Upper lobe of left lung (tissue), 6 donors: ENCODE data around the gene TMEM184B. TPM values are rescaled to one million over a fixed set of nuclear protein-coding genes. Genes with fewer than 3 reads are reported as not detected.

Experiments
- ATAC-seq, 2 donors: fragments of 200-7000 bp; cut with Tn5 transposase; one replicate each; pipeline ENCODE4 v1.9.1; 2022; ENCODE audit warnings: mild to moderate bottlenecking in 2 of 2, moderate library complexity in 2 of 2; ENCODE audit not compliant: low FRiP score in 2 of 2
- DNase-seq, 2 donors: peaks; one replicate each; pipeline ENCODE4 v3.0.0-alpha.2; 2019 to 2020
- H3K27ac ChIP-seq, 4 donors: fragments of 200-600 bp; sonication (generic); one replicate each; pipeline ENCODE4 v1.5.1; 2016 to 2019
- H3K27me3 ChIP-seq, 4 donors: fragments of 200-600 bp; sonication (generic); one replicate each; pipeline ENCODE4 v1.5.1; 2017 to 2019
- H3K36me3 ChIP-seq, 4 donors: fragments of 200-600 bp; sonication (generic); one replicate each; pipeline ENCODE4 v1.5.1; 2016 to 2019
- H3K4me1 ChIP-seq, 4 donors: fragments of 200-600 bp; sonication (generic); one replicate each; pipeline ENCODE4 v1.5.1; 2018 to 2019
- H3K4me3 ChIP-seq, 4 donors: fragments of 200-600 bp; sonication (generic); one replicate each; pipeline ENCODE4 v1.5.1; 2017 to 2019; ENCODE audit warnings: mild to moderate bottlenecking in 2 of 4, moderate library complexity in 1 of 4
- H3K9me3 ChIP-seq, 4 donors: fragments of 200-600 bp; sonication (generic); one replicate each; pipeline ENCODE4 v1.5.1; 2018 to 2019
- EP300 ChIP-seq, 4 donors: sonication (generic); formaldehyde crosslinking; IDR thresholded peaks; one replicate each; pipeline ENCODE4 v1.5.1; 2017; ENCODE audit warnings: antibody characterized with exemption in 4 of 4, control low read depth in 2 of 4
- POLR2A ChIP-seq, 4 donors: fragments of 450-650 bp; IDR thresholded peaks; one replicate each; pipeline ENCODE4 v1.5.1; 2016 to 2017; ENCODE audit warnings: antibody characterized with exemption in 4 of 4, mild to moderate bottlenecking in 2 of 4
- POLR2AphosphoS5 ChIP-seq, 2 donors: sonication (generic); formaldehyde crosslinking; IDR thresholded peaks; one replicate each; pipeline ENCODE4 v1.5.1; 2017; ENCODE audit warnings: antibody characterized with exemption in 2 of 2
- WGBS, 2 donors: methylation state at CpG; one replicate each; pipeline ENCODE4 v1.1.5; 2017 to 2018; 5-methylcytosine and 5-hydroxymethylcytosine counted together
- total RNA-seq, 6 donors: library from RNA; depleted of rRNA in 4 of 6; stranded (reverse); fragments of >200 nt in 4 of 6; gene quantifications; one replicate each; pipeline versions ENCODE4 v1.1.0 to v1.2.1, GENCODE V29; 2016 to 2021
- TF ChIP-seq, protein P1 (sequence below), 6 experiments: fragments of 450-650 bp in 4 of 6; fragments of 200-600 bp in 2 of 6; sonication (generic) in 2 of 6; IDR thresholded peaks; one replicate each; pipeline ENCODE4 v1.5.1; 2016 to 2019; ENCODE audit warnings: antibody characterized with exemption in 6 of 6
- donor health status: DM: no; HTN: no; CAD: no; lungs with moderate emphysema.
- donor health status: DM: no; HTN: yes; CAD: no; lungs with severe emphysema.

The TMEM184B gene
- total RNA-seq, 6 donors from 2014 or later, result 47.5 to 141 (median 72.1) TPM

- DNase-seq (no peak), ATAC-seq (no peak)
- no peaks in the 10 kb centered on the region for H3K27me3 ChIP-seq
- WGBS, 2 donors, result 72 to 75% methylated on average over 5 of the region's 5 CpGs
- no peak overlapping the region for H3K4me3 ChIP-seq
- H3K36me3 ChIP-seq, result peaks cover 18 to 61% (median 51%) of the 10 kb centered on the region in 4 donors
- no peaks in the 10 kb centered on the region for H3K9me3 ChIP-seq
- H3K27ac ChIP-seq, result peak overlapping the region; percentile 2 to 71 (median 44)
- TF ChIP-seq POLR2AphosphoS5 (IDR thresholded peaks at IDR 0.05), result no peak
- no peak for TF ChIP-seq POLR2A (IDR thresholded peaks at IDR 0.05)
- TF ChIP-seq EP300 (IDR thresholded peaks at IDR 0.05), result no peak
- TF ChIP-seq, protein P1, sequence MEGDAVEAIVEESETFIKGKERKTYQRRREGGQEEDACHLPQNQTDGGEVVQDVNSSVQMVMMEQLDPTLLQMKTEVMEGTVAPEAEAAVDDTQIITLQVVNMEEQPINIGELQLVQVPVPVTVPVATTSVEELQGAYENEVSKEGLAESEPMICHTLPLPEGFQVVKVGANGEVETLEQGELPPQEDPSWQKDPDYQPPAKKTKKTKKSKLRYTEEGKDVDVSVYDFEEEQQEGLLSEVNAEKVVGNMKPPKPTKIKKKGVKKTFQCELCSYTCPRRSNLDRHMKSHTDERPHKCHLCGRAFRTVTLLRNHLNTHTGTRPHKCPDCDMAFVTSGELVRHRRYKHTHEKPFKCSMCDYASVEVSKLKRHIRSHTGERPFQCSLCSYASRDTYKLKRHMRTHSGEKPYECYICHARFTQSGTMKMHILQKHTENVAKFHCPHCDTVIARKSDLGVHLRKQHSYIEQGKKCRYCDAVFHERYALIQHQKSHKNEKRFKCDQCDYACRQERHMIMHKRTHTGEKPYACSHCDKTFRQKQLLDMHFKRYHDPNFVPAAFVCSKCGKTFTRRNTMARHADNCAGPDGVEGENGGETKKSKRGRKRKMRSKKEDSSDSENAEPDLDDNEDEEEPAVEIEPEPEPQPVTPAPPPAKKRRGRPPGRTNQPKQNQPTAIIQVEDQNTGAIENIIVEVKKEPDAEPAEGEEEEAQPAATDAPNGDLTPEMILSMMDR (IDR thresholded peaks at IDR 0.05), result no peak
- H3K4me1 ChIP-seq, result peaks cover 22 to 47% (median 31%) of the 10 kb centered on the region in 4 donors
These were observed 31.2 kb upstream of the TMEM184B start for GRCh38 chr22:38303974-38304373.

- DNase-seq (no peak), ATAC-seq (no peak)
- TF ChIP-seq POLR2AphosphoS5 (IDR thresholded peaks at IDR 0.05) (no peak), POLR2A (IDR thresholded peaks at IDR 0.05) (no peak), EP300 (IDR thresholded peaks at IDR 0.05) (no peak)
- TF ChIP-seq, protein P1 (IDR thresholded peaks at IDR 0.05), result no peak
- Histone ChIP-seq H3K36me3 (peaks cover 28 to 63% (median 57%) of the 10 kb centered on the region in 4 donors), H3K4me1 (peaks cover 20 to 38% (median 28%) of the 10 kb centered on the region in 4 donors), H3K27me3 (no peaks in the 10 kb centered on the region), H3K4me3 (no peak overlapping the region), H3K9me3 (no peaks in the 10 kb centered on the region), H3K27ac (peak overlapping the region in 2 of 4 donors; percentile 37 to 71)
- WGBS, 2 donors, result 80 to 90% methylated on average over 4 to 10 of the region's 19 CpGs
These were observed 30.1 kb upstream of the TMEM184B start for GRCh38 chr22:38302906-38303305.

- no peak overlapping the region for H3K4me3 ChIP-seq
- DNase-seq (no peak), ATAC-seq (no peak)
- 80 to 97% methylated on average over 3 of the region's 3 CpGs for WGBS, 2 donors
- no peaks in the 10 kb centered on the region for H3K9me3 ChIP-seq
- peaks cover 37 to 82% (median 76%) of the 10 kb centered on the region in 4 donors for H3K36me3 ChIP-seq
- no peaks in the 10 kb centered on the region for H3K27me3 ChIP-seq
- TF ChIP-seq EP300 (IDR thresholded peaks at IDR 0.05) (no peak), POLR2A (IDR thresholded peaks at IDR 0.05) (no peak), POLR2AphosphoS5 (IDR thresholded peaks at IDR 0.05) (no peak)
- TF ChIP-seq, protein P1 (IDR thresholded peaks at IDR 0.05), result no peak
- no peak overlapping the region for H3K27ac ChIP-seq
- peaks cover 18 to 28% (median 22%) of the 10 kb centered on the region in 4 donors for H3K4me1 ChIP-seq
These were observed 28.1 kb upstream of the TMEM184B start for GRCh38 chr22:38300946-38301345.

GRCh38 chr22:38300197-38300945 lies 27.6 kb upstream of the TMEM184B start:
- Histone ChIP-seq H3K9me3 (no peaks in the 10 kb centered on the region), H3K27ac (no peak overlapping the region), H3K4me1 (peaks cover 13 to 24% (median 16%) of the 10 kb centered on the region in 4 donors), H3K27me3 (no peaks in the 10 kb centered on the region), H3K36me3 (peaks cover 40 to 88% (median 82%) of the 10 kb centered on the region in 4 donors), H3K4me3 (no peak overlapping the region)
- TF ChIP-seq EP300 (IDR thresholded peaks at IDR 0.05) (no peak), POLR2AphosphoS5 (IDR thresholded peaks at IDR 0.05) (no peak), POLR2A (IDR thresholded peaks at IDR 0.05) (no peak)
- TF ChIP-seq, protein P1 (IDR thresholded peaks at IDR 0.05), result no peak
- DNase-seq, result no peak
- ATAC-seq, result no peak
- WGBS, 2 donors, result 89 to 93% methylated on average over 24 to 26 of the region's 26 CpGs
